HepG2 (cell line): Measurements from ENCODE around the gene SBSN. TPM values are rescaled to one million over a fixed set of nuclear protein-coding genes. Genes with fewer than 3 reads are reported as not detected.

Source experiments
- ATAC-seq: fragments of 200-7000 bp; cut with Tn5 transposase; 3 replicates; pipeline ENCODE4 v1.9.1; 2020; ENCODE audit warnings: mild to moderate bottlenecking, moderate library complexity
- BruUV-seq: library from RNA; stranded (reverse); fragments of 400-500 nt; replicated peaks from 2 replicates; lab custom pipeline; 2021; lab: Mats Ljungman, UMichigan
- CTCF ChIA-PET: fragments of 300-600 bp; formaldehyde crosslinking; extraction: SDS; loops from one replicate; lab custom pipeline; 2021; ENCODE audit warnings: low total read pairs, inconsistent platforms, low intra/inter-chr PET ratio; lab: Yijun Ruan, JAX
- POLR2A ChIA-PET: fragments of 350-600 bp; sonication (Branson Sonifier 250); formaldehyde crosslinking; loops from one replicate; lab custom pipeline; 2020; ENCODE audit warnings: antibody characterized with exemption, inconsistent platforms; lab: Yijun Ruan, JAX
- DNase-seq: peaks from one replicate; pipeline ENCODE4 v3.0.0-alpha.2; 2015; ENCODE audit warnings: low spot score
- FAIRE-seq: peaks from 3 replicates; lab custom pipeline; 2011; peaks lifted over from hg19 to GRCh38; lab: Jason Lieb, UNC
- H2AFZ ChIP-seq: one replicate; pipeline ENCODE4 v1.6.1; 2011; ENCODE audit warnings: low read length, inconsistent platforms
- H3K27ac ChIP-seq: fragments of 300-600 bp; 3 replicates; pipeline ENCODE4 v1.8.0; 2011; ENCODE audit warnings: mixed run types, mild to moderate bottlenecking, mixed read lengths, low read length, inconsistent platforms; ENCODE audit not compliant: insufficient read depth; ENCODE audit errors: extremely low read length
- H3K27me3 ChIP-seq, 2 experiments: fragments of 200-600 bp in 1 of 2; 2 replicates in 1 of 2; 3 replicates in 1 of 2; pipeline versions ENCODE4 v1.6.0 to v1.8.0; 2011; ENCODE audit warnings: low read length in 2 of 2, mild to moderate bottlenecking in 2 of 2, moderate library complexity in 2 of 2, inconsistent platforms in 1 of 2; ENCODE audit not compliant: insufficient read depth in 2 of 2, control insufficient read depth in 1 of 2
- H3K36me3 ChIP-seq, 2 experiments: fragments of 200-600 bp in 1 of 2; replicated peaks in 1 of 2; 2 replicates in 1 of 2; 3 replicates in 1 of 2; pipeline versions ENCODE4 v1.5.1 to v1.8.0; 2011; ENCODE audit warnings: low read length in 2 of 2, inconsistent platforms in 1 of 2; ENCODE audit not compliant: insufficient read depth in 2 of 2, control insufficient read depth in 1 of 2
- H3K4me1 ChIP-seq: 2 replicates; pipeline ENCODE4 v1.5.1; 2012; ENCODE audit warnings: low read length, inconsistent platforms; ENCODE audit not compliant: insufficient read depth
- H3K4me2 ChIP-seq: 2 replicates; pipeline ENCODE4 v1.6.0; 2011; ENCODE audit warnings: low read depth, low read length, inconsistent platforms
- H3K4me3 ChIP-seq, 3 experiments: fragments of 200-600 bp in 1 of 3; sonication (generic), shearing (Covaris generic) in 1 of 3; replicated peaks in 1 of 3; 2 replicates each; pipeline ENCODE4 v1.5.1; 2011 to 2016; ENCODE audit warnings: low read length in 3 of 3, inconsistent platforms in 2 of 3, low read depth in 2 of 3, mild to moderate bottlenecking in 2 of 3, control low read depth in 1 of 3, mixed read lengths in 1 of 3; ENCODE audit not compliant: insufficient read depth in 1 of 3
- H3K79me2 ChIP-seq: one replicate; pipeline ENCODE4 v1.6.1; 2011; ENCODE audit warnings: low read length, inconsistent platforms; ENCODE audit not compliant: insufficient read depth
- H3K9ac ChIP-seq: 2 replicates; pipeline ENCODE4 v1.6.0; 2011; ENCODE audit warnings: mild to moderate bottlenecking, low read depth, low read length, inconsistent platforms; ENCODE audit not compliant: insufficient read depth
- H3K9me3 ChIP-seq: 2 replicates; pipeline ENCODE4 v1.5.1; 2012; ENCODE audit warnings: mild to moderate bottlenecking, low read length
- H4K20me1 ChIP-seq: 2 replicates; pipeline ENCODE4 v1.6.0; 2011; ENCODE audit warnings: inconsistent platforms, mild to moderate bottlenecking, low read length, moderate library complexity; ENCODE audit not compliant: insufficient read depth
- AGO2 ChIP-seq: fragments of 200-400 bp; formaldehyde crosslinking; optimal IDR thresholded peaks from 2 replicates; pipeline ENCODE3; 2017; ENCODE audit warnings: mild to moderate bottlenecking, low read depth, low read length, moderate library complexity
- AHR ChIP-seq: IDR thresholded peaks from 2 replicates; pipeline ENCODE4 v1.6.1; 2018; ENCODE audit warnings: missing genetic modification reagents, missing compliant biosample characterization
- ZNF816 ChIP-seq: sonication (generic); formaldehyde crosslinking; IDR thresholded peaks from 2 replicates; pipeline ENCODE4 v1.8.0; 2022; ENCODE audit warnings: missing genetic modification reagents, mild to moderate bottlenecking, borderline replicate concordance
- WGBS: methylation state at CpG from one replicate; pipeline ENCODE4 v1.1.6; 2017; ENCODE audit warnings: low lambda C conversion rate; 5-methylcytosine and 5-hydroxymethylcytosine counted together
- in situ Hi-C: cut with HindIII; loops from 2 replicates; pipeline ENCODE4 v1.10.0; 2017; ENCODE audit warnings: low pct_unique_long_range_greater_than_20kb; ENCODE audit not compliant: extremely low pct_ligation_motif_present
- intact Hi-C: fragments of 100-400 bp; cut with micrococcal nuclease; formaldehyde crosslinking; loops from one replicate; pipeline ENCODE4 v1.10.0; 2022; ENCODE audit not compliant: unreplicated experiment
- polyA plus RNA-seq, 8 experiments: library from polyadenylated mRNA; depleted of rRNA in 3 of 8; stranded (reverse) in 7 of 8; unstranded in 1 of 8; fragments of >200 nt; fragmentation: Illumina TruSeq in 4 of 8; extraction: Trizol in 4 of 8; gene quantifications; 2 replicates each; pipeline versions ENCODE4 v1.2.1 to v1.2.3, GENCODE V29; 2011 to 2016; ENCODE audit warnings: low read depth in 4 of 8, missing spikeins in 1 of 8, mixed read lengths in 1 of 8; ENCODE audit not compliant: insufficient read depth in 1 of 8
- total RNA-seq, 5 experiments: library from RNA; depleted of rRNA; stranded (reverse); fragments of >200 nt; fragmentation: Illumina TruSeq; extraction: Trizol; gene quantifications; 2 replicates each; pipeline ENCODE4 v1.2.3, GENCODE V29; 2016; ENCODE audit warnings: low read depth in 1 of 5
- TF ChIP-seq, protein P1 (sequence below): sonication (generic); formaldehyde crosslinking; IDR thresholded peaks from 2 replicates; pipeline ENCODE4 v1.4.0; 2020; ENCODE audit warnings: mild to moderate bottlenecking, missing genetic modification reagents

Gene SBSN
- total and polyA plus RNA-seq, 2 of the 13 experiments (the other 11 are each of a cell fraction or from before 2014, with no cell fraction given) = not detected

DNA sequence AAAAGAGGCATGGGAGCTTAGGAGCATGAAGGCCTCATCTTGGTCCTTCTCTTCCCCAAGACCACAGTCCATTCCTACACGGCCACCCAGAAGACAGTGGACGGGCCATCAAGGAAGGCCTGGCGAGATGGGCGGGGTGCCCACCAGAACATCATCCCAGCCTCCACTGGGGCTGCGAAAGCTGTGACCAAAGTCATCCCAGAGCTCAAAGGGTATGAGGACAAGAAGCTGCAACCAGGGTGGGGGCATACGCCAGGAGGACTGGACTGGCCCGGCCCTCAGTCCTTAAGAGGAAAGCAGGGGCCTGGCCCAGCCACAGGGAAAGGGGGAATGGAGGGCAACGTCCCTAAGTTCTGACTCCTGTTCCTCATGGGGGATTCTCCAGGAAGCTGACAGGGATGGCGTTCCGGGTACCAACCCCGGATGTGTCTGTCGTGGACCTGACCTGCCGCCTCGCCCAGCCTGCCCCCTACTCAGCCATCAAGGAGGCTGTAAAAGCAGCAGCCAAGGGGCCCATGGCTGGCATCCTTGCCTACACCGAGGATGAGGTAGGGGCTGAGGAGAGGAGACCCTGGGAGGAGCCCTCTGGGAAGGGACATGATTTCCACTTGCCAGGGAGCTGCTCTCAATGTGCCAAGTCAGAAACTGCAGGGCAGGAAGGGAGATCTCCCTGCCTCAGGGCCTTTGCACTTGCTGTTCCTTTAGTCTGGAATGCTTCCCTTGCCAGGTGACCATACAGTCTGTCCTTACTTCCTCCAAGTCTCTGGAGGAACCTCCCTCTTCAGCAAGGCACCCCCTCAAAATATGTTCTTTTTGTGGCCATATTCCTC is 15.4 kb upstream of the SBSN start:
- H3K79me2 ChIP-seq = peaks cover 25% of the 10 kb centered on the region
- no peaks in the 10 kb centered on the region; a peak in 1 of 5 replicates for H3K27me3 ChIP-seq
- no TSS peak for BruUV-seq
- no peak overlapping the region for H3K27ac ChIP-seq
- ATAC-seq (no peak), FAIRE-seq (no peak), DNase-seq (no peak)
- H3K36me3 ChIP-seq = peaks cover 0 to 3% of the 10 kb centered on the region in 2 experiments; a peak in 3 of 5 replicates
- H3K4me1 ChIP-seq = peaks cover 46% of the 10 kb centered on the region
- intact Hi-C loops (no loop called here), in situ Hi-C loops (no loop called here)
- H3K4me2 ChIP-seq = peak overlapping the region; percentile 97
- ChIA-PET CTCF (no interaction called here), POLR2A (interaction anchor here (0.9 kb wide), 2 partner anchors 101 to 293 kb away, joined by 3 read pairs; no protein-coding TSS in a partner anchor)
- H2AFZ ChIP-seq = no peak overlapping the region
- no peaks in the 10 kb centered on the region for H4K20me1 ChIP-seq
- peak overlapping the region in 1 of 3 experiments; percentile 92; a peak in 1 of 6 replicates for H3K4me3 ChIP-seq
- WGBS = over 99% methylated on average over 13 of the region's 15 CpGs
- no peak for TF ChIP-seq AHR (CRISPR knock-in tag)
- TF ChIP-seq, protein P1, sequence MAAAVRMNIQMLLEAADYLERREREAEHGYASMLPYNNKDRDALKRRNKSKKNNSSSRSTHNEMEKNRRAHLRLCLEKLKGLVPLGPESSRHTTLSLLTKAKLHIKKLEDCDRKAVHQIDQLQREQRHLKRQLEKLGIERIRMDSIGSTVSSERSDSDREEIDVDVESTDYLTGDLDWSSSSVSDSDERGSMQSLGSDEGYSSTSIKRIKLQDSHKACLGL (CRISPR knock-in tag) = 0 out of 2 replicates have a peak, but pooled peaks have one; percentile 27
- H3K9ac ChIP-seq = no peak overlapping the region
- no peaks in the 10 kb centered on the region for H3K9me3 ChIP-seq

DNA sequence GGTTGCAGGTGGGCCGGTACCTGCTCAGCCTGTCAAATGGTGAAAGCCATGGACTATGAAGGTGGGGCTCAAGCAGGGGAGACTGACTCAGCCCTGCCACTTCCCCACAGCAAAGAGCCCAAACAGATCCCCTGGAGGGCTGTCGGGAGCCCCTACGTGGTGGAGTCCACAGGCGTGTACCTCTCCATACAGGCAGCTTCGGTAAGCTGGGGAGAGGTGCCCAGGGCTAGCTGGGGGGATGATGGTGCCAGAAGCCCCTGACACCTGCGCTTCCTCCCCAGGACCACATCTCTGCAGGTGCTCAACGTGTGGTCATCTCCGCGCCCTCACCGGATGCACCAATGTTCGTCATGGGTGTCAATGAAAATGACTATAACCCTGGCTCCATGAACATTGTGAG is 14.1 kb upstream of the SBSN start:
- no peak for ATAC-seq
- in situ Hi-C loops = no loop called here
- Histone ChIP-seq H3K9ac (no peak overlapping the region), H2AFZ (no peak overlapping the region), H3K36me3 (peaks cover 0 to 1% of the 10 kb centered on the region in 2 experiments; a peak in 2 of 5 replicates), H4K20me1 (no peaks in the 10 kb centered on the region), H3K27ac (no peak overlapping the region), H3K27me3 (no peaks in the 10 kb centered on the region; a peak in 1 of 5 replicates), H3K4me2 (no peak overlapping the region), H3K79me2 (peaks cover 25% of the 10 kb centered on the region), H3K4me1 (peaks cover 45% of the 10 kb centered on the region), H3K9me3 (no peaks in the 10 kb centered on the region), H3K4me3 (no peak overlapping the region)
- POLR2A ChIA-PET = no interaction called here
- intact Hi-C loops = no loop called here
- WGBS = 97% methylated on average over 4 of the region's 11 CpGs
- FAIRE-seq = no peak
- BruUV-seq = no TSS peak
- TF ChIP-seq ZNF816 (CRISPR knock-in tag) (no peak), AGO2 (peak; percentile 61)
- DNase-seq = no peak
- CTCF ChIA-PET = no interaction called here
